Activated naive CD4-positive, alpha-beta T cell treated with anti-CD3 and anti-CD28 coated beads for 36 hours (primary cell): Measurements from ENCODE around the gene TANC1. TPM values are rescaled to one million over a fixed set of nuclear protein-coding genes. Genes with fewer than 3 reads are reported as not detected.
"Not testable (repeated sequence)": the region's sequence is repeated elsewhere in the genome, so short reads cannot be mapped to it uniquely, and the experiment has no call there.

ENCODE experiments used
- CTCF ChIA-PET: fragments of 350-600 bp; sonication (Branson Sonifier 250); formaldehyde crosslinking; loops from one replicate; lab custom pipeline; 2021; ENCODE audit warnings: antibody characterized with exemption; lab: Charles Lee
- DNase-seq: peaks from one replicate; pipeline ENCODE4 v3.0.0-alpha.2; 2020
- H3K27ac Mint-ChIP-seq: one replicate; pipeline ENCODE4 v1.8.0; 2021; ENCODE audit warnings: mild to moderate bottlenecking, mixed read lengths
- H3K27me3 Mint-ChIP-seq: one replicate; pipeline ENCODE4 v1.8.0; 2021; ENCODE audit warnings: low read depth, mixed read lengths
- H3K36me3 Mint-ChIP-seq: one replicate; pipeline ENCODE4 v1.8.0; 2021; ENCODE audit warnings: low read depth, mixed read lengths
- H3K4me1 Mint-ChIP-seq: one replicate; pipeline ENCODE4 v1.8.0; 2021; ENCODE audit warnings: low read depth, mixed read lengths
- H3K4me3 Mint-ChIP-seq: one replicate; pipeline ENCODE4 v1.8.0; 2021; ENCODE audit warnings: mild to moderate bottlenecking, moderate library complexity, mixed read lengths
- H3K9me3 Mint-ChIP-seq: one replicate; pipeline ENCODE4 v1.8.0; 2021; ENCODE audit warnings: mixed read lengths
- intact Hi-C: fragments of 100-400 bp; cut with micrococcal nuclease; formaldehyde crosslinking; loops from one replicate; pipeline ENCODE4 v1.15.1; 2023
- total RNA-seq, 2 experiments: library from RNA; stranded (reverse); gene quantifications; one replicate each; pipeline ENCODE4 v1.2.3, GENCODE V29; 2021

The TANC1 gene
- total RNA-seq, 2 experiments from 2014 or later, result 2.0 to 2.3 TPM

- Mint-ChIP-seq H3K27ac (no peak overlapping the region), H3K36me3 (no peaks in the 10 kb centered on the region), H3K4me3 (no peak overlapping the region), H3K27me3 (no peaks in the 10 kb centered on the region), H3K9me3 (peaks cover 27% of the 10 kb centered on the region), H3K4me1 (no peaks in the 10 kb centered on the region)
- CTCF ChIA-PET, result no interaction called here
- no peak for DNase-seq
- intact Hi-C loops, result no loop called here
Measured at GRCh38 chr2:159017837-159018236, 49.4 kb downstream of the TANC1 start.

GRCh38 chr2:159019021-159019420 lies 50.6 kb downstream of the TANC1 start:
- intact Hi-C loops, result no loop called here
- Mint-ChIP-seq H3K27ac (no peak overlapping the region), H3K27me3 (no peaks in the 10 kb centered on the region), H3K36me3 (no peaks in the 10 kb centered on the region), H3K9me3 (peaks cover 24% of the 10 kb centered on the region), H3K4me3 (no peak overlapping the region), H3K4me1 (no peaks in the 10 kb centered on the region)
- no peak for DNase-seq
- CTCF ChIA-PET, result no interaction called here

- H3K27ac Mint-ChIP-seq, result no peak overlapping the region
- CTCF ChIA-PET, result no interaction called here
- no peaks in the 10 kb centered on the region for H3K4me1 Mint-ChIP-seq
- no peak overlapping the region for H3K4me3 Mint-ChIP-seq
- H3K27me3 Mint-ChIP-seq, result no peaks in the 10 kb centered on the region
- no peaks in the 10 kb centered on the region for H3K36me3 Mint-ChIP-seq
- intact Hi-C loops, result no loop called here
- peaks cover under 1% of the 10 kb centered on the region for H3K9me3 Mint-ChIP-seq
- DNase-seq, result no peak
Measured at GRCh38 chr2:159022019-159022418, 53.6 kb downstream of the TANC1 start.

GRCh38 chr2:159026170-159026569 lies 57.7 kb downstream of the TANC1 start:
- Mint-ChIP-seq H3K36me3 (no peaks in the 10 kb centered on the region), H3K4me1 (no peaks in the 10 kb centered on the region)
- DNase-seq, result no peak

GRCh38 chr2:159028776-159029175 lies 60.3 kb downstream of the TANC1 start:
- no peak for DNase-seq
- H3K4me1 Mint-ChIP-seq, result no peaks in the 10 kb centered on the region
- H3K27me3 Mint-ChIP-seq, result no peaks in the 10 kb centered on the region
- H3K36me3 Mint-ChIP-seq, result no peaks in the 10 kb centered on the region
- intact Hi-C loops, result no loop called here
- CTCF ChIA-PET, result interaction anchor here (1.0 kb wide), 1 partner anchor 90 kb away, joined by 5 read pairs; no protein-coding TSS in a partner anchor
- H3K4me3 Mint-ChIP-seq, result no peak overlapping the region
- no peak overlapping the region for H3K27ac Mint-ChIP-seq
- H3K9me3 Mint-ChIP-seq, result no peaks in the 10 kb centered on the region

More at GRCh38 chr2:159026170-159026569, 57.7 kb downstream of the TANC1 start:
- Mint-ChIP-seq H3K4me3 (no peak overlapping the region), H3K9me3 (no peaks in the 10 kb centered on the region), H3K27ac (no peak overlapping the region), H3K27me3 (no peaks in the 10 kb centered on the region)
- intact Hi-C loops, result no loop called here
- CTCF ChIA-PET, result no interaction called here

- Mint-ChIP-seq H3K27me3 (no peaks in the 10 kb centered on the region), H3K4me1 (no peaks in the 10 kb centered on the region), H3K9me3 (no peaks in the 10 kb centered on the region), H3K27ac (no peak overlapping the region), H3K36me3 (no peaks in the 10 kb centered on the region), H3K4me3 (no peak overlapping the region)
- no peak for DNase-seq
- CTCF ChIA-PET, result interaction anchor here (0.6 to 0.7 kb wide), 2 partner anchors 897 to 998 kb away, joined by 3 read pairs; no protein-coding TSS in a partner anchor
- intact Hi-C loops, result no loop called here
Measured at GRCh38 chr2:159029936-159030335, 61.5 kb downstream of the TANC1 start.

- DNase-seq, result no peak
- Mint-ChIP-seq H3K36me3 (no peaks in the 10 kb centered on the region), H3K4me1 (no peaks in the 10 kb centered on the region), H3K9me3 (no peaks in the 10 kb centered on the region), H3K27me3 (no peaks in the 10 kb centered on the region), H3K27ac (no peak overlapping the region), H3K4me3 (no peak overlapping the region)
- intact Hi-C loops, result no loop called here
- CTCF ChIA-PET, result interaction anchor here (0.7 kb wide), 1 partner anchor 898 kb away, joined by 3 read pairs; no protein-coding TSS in a partner anchor
Measured at GRCh38 chr2:159030674-159031380, 62.4 kb downstream of the TANC1 start.

GRCh38 chr2:159032146-159032545 lies 63.7 kb downstream of the TANC1 start:
- H3K9me3 Mint-ChIP-seq, result peaks cover 1% of the 10 kb centered on the region
- no peaks in the 10 kb centered on the region for H3K4me1 Mint-ChIP-seq
- no peak overlapping the region for H3K27ac Mint-ChIP-seq
- no peak for DNase-seq
- H3K27me3 Mint-ChIP-seq, result no peaks in the 10 kb centered on the region
- CTCF ChIA-PET, result interaction anchor here (0.6 kb wide), 1 partner anchor 304 kb away, joined by 3 read pairs; no protein-coding TSS in a partner anchor
- intact Hi-C loops, result no loop called here
- H3K36me3 Mint-ChIP-seq, result no peaks in the 10 kb centered on the region
- H3K4me3 Mint-ChIP-seq, result no peak overlapping the region

GRCh38 chr2:159032580-159032979 lies 64.1 kb downstream of the TANC1 start:
- Mint-ChIP-seq H3K27me3 (no peaks in the 10 kb centered on the region), H3K36me3 (no peaks in the 10 kb centered on the region), H3K4me3 (no peak overlapping the region), H3K4me1 (no peaks in the 10 kb centered on the region), H3K9me3 (peaks cover 2% of the 10 kb centered on the region), H3K27ac (no peak overlapping the region)
- intact Hi-C loops, result no loop called here
- CTCF ChIA-PET, result interaction anchor here (0.6 kb wide), 1 partner anchor 303 kb away, joined by 3 read pairs; no protein-coding TSS in a partner anchor
- no peak for DNase-seq

GRCh38 chr2:159034713-159035112 lies 66.3 kb downstream of the TANC1 start:
- CTCF ChIA-PET, result interaction anchor here (1.4 to 1.5 kb wide), 3 partner anchors 10 to 84 kb away, joined by 3 to 7 read pairs (median 3); no protein-coding TSS in a partner anchor
- no peak overlapping the region for H3K4me3 Mint-ChIP-seq
- intact Hi-C loops, result loop anchor here (5.0 kb wide), 1 partner anchor 132 kb away; no protein-coding TSS in a partner anchor
- no peak overlapping the region for H3K27ac Mint-ChIP-seq
- no peaks in the 10 kb centered on the region for H3K36me3 Mint-ChIP-seq
- H3K27me3 Mint-ChIP-seq, result no peaks in the 10 kb centered on the region
- H3K9me3 Mint-ChIP-seq, result peaks cover 2% of the 10 kb centered on the region
- no peaks in the 10 kb centered on the region for H3K4me1 Mint-ChIP-seq
- DNase-seq, result no peak

GRCh38 chr2:159035790-159036411 lies 67.5 kb downstream of the TANC1 start:
- no peaks in the 10 kb centered on the region for H3K27me3 Mint-ChIP-seq

GRCh38 chr2:159036461-159036860 lies 68.0 kb downstream of the TANC1 start:
- not testable (repeated sequence) for H3K9me3 Mint-ChIP-seq, H3K4me1 Mint-ChIP-seq, H3K27me3 Mint-ChIP-seq, H3K36me3 Mint-ChIP-seq, H3K4me3 Mint-ChIP-seq, DNase-seq, H3K27ac Mint-ChIP-seq
- intact Hi-C loops, result loop anchor here (1.0 to 5.0 kb wide), 3 partner anchors 82 to 149 kb away; no protein-coding TSS in a partner anchor
- CTCF ChIA-PET, result interaction anchor here (0.6 to 1.2 kb wide), 2 partner anchors 47 to 83 kb away, joined by 4 to 6 read pairs; no protein-coding TSS in a partner anchor

More at GRCh38 chr2:159035790-159036411, 67.5 kb downstream of the TANC1 start:
- CTCF ChIA-PET, result interaction anchor here (0.6 to 1.2 kb wide), 2 partner anchors 48 to 83 kb away, joined by 4 to 6 read pairs; no protein-coding TSS in a partner anchor
- no peaks in the 10 kb centered on the region for H3K4me1 Mint-ChIP-seq
- intact Hi-C loops, result loop anchor here (1.0 to 5.0 kb wide), 3 partner anchors 82 to 149 kb away; no protein-coding TSS in a partner anchor
- H3K36me3 Mint-ChIP-seq, result no peaks in the 10 kb centered on the region
- H3K4me3 Mint-ChIP-seq, result no peak overlapping the region
- peaks cover 2% of the 10 kb centered on the region for H3K9me3 Mint-ChIP-seq
- peak; percentile 47 for DNase-seq
- H3K27ac Mint-ChIP-seq, result no peak overlapping the region
